IPS-20b (cell line): ENCODE data around the gene ADAM30.
"Not testable (repeated sequence)": the region's sequence is repeated elsewhere in the genome, so short reads cannot be mapped to it uniquely, and the experiment has no call there.

Experiments used
- H3K27ac ChIP-seq: one replicate; pipeline ENCODE4 v1.5.1; 2013; ENCODE audit warnings: low read length
- H3K27me3 ChIP-seq: 2 replicates; pipeline ENCODE4 v1.6.1; 2013; ENCODE audit warnings: mild to moderate bottlenecking, low read length, inconsistent platforms; ENCODE audit not compliant: insufficient read depth
- H3K36me3 ChIP-seq: 2 replicates; pipeline ENCODE4 v1.6.1; 2013; ENCODE audit warnings: low read depth, mild to moderate bottlenecking, inconsistent platforms, low read length, moderate library complexity; ENCODE audit not compliant: insufficient read depth
- H3K4me1 ChIP-seq: 2 replicates; pipeline ENCODE4 v1.6.1; 2013; ENCODE audit warnings: mild to moderate bottlenecking, control low read depth, inconsistent platforms, low read length, moderate library complexity; ENCODE audit not compliant: insufficient read depth
- H3K4me3 ChIP-seq: 2 replicates; pipeline ENCODE4 v1.5.1; 2013; ENCODE audit warnings: mild to moderate bottlenecking, low read length, inconsistent platforms
- H3K9ac ChIP-seq: 2 replicates; pipeline ENCODE4 v1.6.1; 2013; ENCODE audit warnings: low read depth, mild to moderate bottlenecking, inconsistent platforms, low read length, moderate library complexity
- H3K9me3 ChIP-seq: 2 replicates; pipeline ENCODE4 v1.6.1; 2013; ENCODE audit warnings: mild to moderate bottlenecking, low read depth, low read length, inconsistent platforms; ENCODE audit not compliant: insufficient read depth

The ADAM30 gene

GRCh38 chr1:119869995-119870394, 26.3 kb downstream of the ADAM30 start:
- Histone ChIP-seq H3K27me3 (no peaks in the 10 kb centered on the region), H3K27ac (no peak overlapping the region), H3K4me3 (no peak overlapping the region), H3K4me1 (no peaks in the 10 kb centered on the region), H3K36me3 (no peaks in the 10 kb centered on the region), H3K9me3 (no peaks in the 10 kb centered on the region), H3K9ac (no peak overlapping the region)

GRCh38 chr1:119868176-119868575, 28.1 kb downstream of the ADAM30 start:
- Histone ChIP-seq H3K4me1 (no peaks in the 10 kb centered on the region), H3K27ac (no peak overlapping the region), H3K27me3 (no peaks in the 10 kb centered on the region), H3K36me3 (no peaks in the 10 kb centered on the region), H3K9ac (no peak overlapping the region), H3K4me3 (no peak overlapping the region), H3K9me3 (no peaks in the 10 kb centered on the region)

- Histone ChIP-seq H3K9ac (no peak overlapping the region), H3K27me3 (no peaks in the 10 kb centered on the region), H3K4me1 (no peaks in the 10 kb centered on the region), H3K27ac (no peak overlapping the region), H3K4me3 (no peak overlapping the region), H3K36me3 (no peaks in the 10 kb centered on the region), H3K9me3 (no peaks in the 10 kb centered on the region)
Measured at GRCh38 chr1:119866451-119866850, 29.9 kb downstream of the ADAM30 start.

- Histone ChIP-seq H3K36me3 (no peaks in the 10 kb centered on the region), H3K4me1 (no peaks in the 10 kb centered on the region), H3K9me3 (no peaks in the 10 kb centered on the region), H3K9ac (no peak overlapping the region), H3K27me3 (no peaks in the 10 kb centered on the region), H3K4me3 (no peak overlapping the region), H3K27ac (no peak overlapping the region)
Measured at GRCh38 chr1:119865627-119866026, 30.7 kb downstream of the ADAM30 start.

GRCh38 chr1:119862276-119862675, 34.0 kb downstream of the ADAM30 start:
- no peaks in the 10 kb centered on the region for H3K27me3 ChIP-seq
- H3K4me1 ChIP-seq = no peaks in the 10 kb centered on the region
- no peaks in the 10 kb centered on the region for H3K36me3 ChIP-seq
- H3K9me3 ChIP-seq = no peaks in the 10 kb centered on the region
- no peak overlapping the region for H3K27ac ChIP-seq
- no peak overlapping the region for H3K4me3 ChIP-seq
- H3K9ac ChIP-seq = no peak overlapping the region

DNA sequence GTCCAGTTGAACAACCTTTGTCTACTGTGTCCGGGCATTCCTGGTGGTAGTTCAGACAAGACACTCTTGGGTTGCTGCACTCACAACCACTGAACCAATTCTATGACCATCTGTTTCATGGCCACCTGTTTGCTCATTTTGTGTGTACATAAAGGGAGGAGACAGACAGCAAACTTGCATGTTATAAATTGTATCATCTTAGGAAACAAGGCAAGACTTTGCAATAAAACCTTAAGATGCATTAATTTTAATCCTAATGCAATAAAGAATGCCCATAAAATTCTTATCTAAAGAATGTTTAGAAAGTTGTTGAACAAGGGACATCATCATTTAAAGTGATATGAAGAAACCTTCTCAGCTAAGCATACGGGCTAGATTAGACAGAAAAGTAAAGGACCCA, 34.8 kb downstream of the ADAM30 start:
- Histone ChIP-seq H3K36me3 (no peaks in the 10 kb centered on the region), H3K4me3 (no peak overlapping the region), H3K27ac (no peak overlapping the region), H3K27me3 (no peaks in the 10 kb centered on the region), H3K9ac (no peak overlapping the region), H3K4me1 (no peaks in the 10 kb centered on the region), H3K9me3 (no peaks in the 10 kb centered on the region)

- H3K9ac ChIP-seq = no peak overlapping the region
- no peaks in the 10 kb centered on the region for H3K27me3 ChIP-seq
- no peaks in the 10 kb centered on the region for H3K4me1 ChIP-seq
- H3K27ac ChIP-seq = no peak overlapping the region
- no peaks in the 10 kb centered on the region for H3K36me3 ChIP-seq
- no peaks in the 10 kb centered on the region for H3K9me3 ChIP-seq
- no peak overlapping the region for H3K4me3 ChIP-seq
Measured at GRCh38 chr1:119859647-119860046, 36.7 kb downstream of the ADAM30 start.

DNA sequence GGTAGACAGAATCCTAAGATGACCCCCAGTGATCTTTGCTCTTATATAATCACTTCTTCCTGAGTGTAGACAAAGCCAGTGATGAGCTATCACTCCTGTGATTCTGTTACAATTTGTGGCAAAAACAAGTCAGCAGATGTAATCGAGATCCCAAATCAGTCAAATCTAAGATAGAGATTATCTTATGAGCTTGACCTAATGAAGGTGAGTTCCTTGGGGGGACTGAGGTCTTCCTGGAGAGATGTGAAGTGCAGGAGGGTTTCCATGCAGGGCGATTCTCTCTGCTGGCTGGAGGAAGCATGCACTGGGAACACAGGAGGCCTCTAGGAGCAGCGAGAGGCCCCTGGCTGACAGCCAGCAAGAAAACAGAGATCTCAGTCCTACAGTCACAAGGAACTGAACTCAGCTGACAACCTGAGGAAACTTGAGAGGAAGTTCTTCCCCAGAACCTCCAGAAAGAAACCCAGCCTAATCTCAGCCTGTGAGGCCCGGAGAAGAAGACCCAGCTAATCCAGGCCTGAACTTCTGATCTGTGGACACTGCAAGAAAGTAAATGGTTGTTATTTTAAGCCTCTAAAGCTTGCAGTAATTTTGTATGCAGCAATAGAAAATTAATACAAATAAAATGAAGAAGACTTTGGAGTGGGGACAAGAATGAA, 37.6 kb downstream of the ADAM30 start:
- not testable (repeated sequence) for H3K36me3 ChIP-seq, H3K4me1 ChIP-seq, H3K9me3 ChIP-seq, H3K9ac ChIP-seq, H3K27ac ChIP-seq, H3K4me3 ChIP-seq, H3K27me3 ChIP-seq

DNA sequence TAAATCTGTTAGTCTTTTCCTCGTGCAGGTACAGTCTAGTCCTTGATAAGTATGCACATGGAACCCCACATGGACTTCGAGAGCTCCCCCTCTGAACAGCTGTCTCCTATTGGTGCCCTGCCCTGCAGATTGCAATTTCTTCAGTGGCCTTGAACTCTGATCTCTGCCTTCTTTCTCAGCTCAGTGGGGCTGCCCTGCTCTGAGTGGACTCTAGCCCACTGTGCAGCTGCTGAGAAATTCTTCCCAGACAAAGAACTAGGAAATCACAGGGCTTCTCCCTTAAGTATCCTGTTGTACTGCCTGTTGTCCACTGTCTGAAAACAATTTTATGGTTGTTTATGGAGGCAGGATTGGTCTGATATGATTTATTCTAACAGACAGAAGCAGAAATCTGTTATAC, 38.2 kb downstream of the ADAM30 start:
- H3K27ac ChIP-seq = no peak overlapping the region
- H3K9me3 ChIP-seq = no peaks in the 10 kb centered on the region
- no peak overlapping the region for H3K9ac ChIP-seq
- H3K4me1 ChIP-seq = no peaks in the 10 kb centered on the region
- no peaks in the 10 kb centered on the region for H3K36me3 ChIP-seq
- H3K4me3 ChIP-seq = no peak overlapping the region
- no peaks in the 10 kb centered on the region for H3K27me3 ChIP-seq

DNA sequence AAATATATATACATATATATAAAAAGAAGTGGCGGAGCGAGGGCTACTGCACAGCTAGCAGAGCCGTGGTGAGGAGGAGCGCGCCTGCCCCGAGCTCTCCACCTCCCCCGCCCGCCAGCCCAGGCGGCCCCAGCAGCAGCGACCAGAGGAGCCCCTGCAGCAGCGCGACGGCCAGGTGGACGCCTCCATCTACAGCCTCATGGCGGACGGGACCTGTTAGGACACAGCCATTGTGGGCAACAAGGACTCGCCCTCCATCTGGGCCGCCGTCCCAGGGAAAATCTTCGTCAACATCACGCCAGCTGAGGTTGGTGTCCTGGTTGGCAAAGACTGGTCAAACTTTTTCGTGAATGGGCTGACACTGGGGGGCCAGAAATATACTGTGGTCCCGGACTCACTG, 43.2 kb downstream of the ADAM30 start:
- Histone ChIP-seq H3K4me3 (no peak overlapping the region), H3K27ac (no peak overlapping the region), H3K9me3 (no peaks in the 10 kb centered on the region), H3K9ac (no peak overlapping the region), H3K36me3 (no peaks in the 10 kb centered on the region), H3K27me3 (no peaks in the 10 kb centered on the region), H3K4me1 (no peaks in the 10 kb centered on the region)

DNA sequence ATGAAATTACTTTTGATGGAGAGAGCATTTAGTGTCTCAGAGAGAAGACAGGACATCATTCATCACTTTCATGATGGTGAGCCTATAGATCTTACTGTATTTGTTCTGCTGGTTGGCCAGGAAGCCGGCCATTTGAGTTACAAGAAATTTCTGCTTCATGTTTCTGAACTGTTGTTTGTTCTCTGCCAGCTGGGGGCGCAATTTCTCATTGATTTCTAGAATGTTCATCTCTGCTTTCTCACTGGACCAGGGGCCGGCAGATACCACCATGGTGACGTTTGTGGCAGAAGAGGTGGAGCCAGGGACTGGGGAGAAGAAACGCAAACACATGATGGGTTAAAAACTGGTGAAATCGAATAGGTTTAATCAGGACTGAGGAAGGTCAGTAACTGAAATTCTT, 52.1 kb downstream of the ADAM30 start:
- not testable (repeated sequence) for H3K36me3 ChIP-seq, H3K27me3 ChIP-seq, H3K9me3 ChIP-seq, H3K9ac ChIP-seq, H3K4me1 ChIP-seq, H3K27ac ChIP-seq, H3K4me3 ChIP-seq
